ENCODE results near the gene KPNA2.
A peak's percentile ranks its signal among the peaks of the same experiment; 100 is the strongest.
"Not testable (repeated sequence)": the region's sequence is repeated elsewhere in the genome, so short reads cannot be mapped to it uniquely, and the experiment has no call there.

KPNA2 gene

GRCh38 chr17:68057531-68057952 is 22.0 kb downstream of the KPNA2 start:
- DNase-seq (ENCODE audit: low spot score), result peak; percentile 45

GRCh38 chr17:68060336-68060735 is 24.8 kb downstream of the KPNA2 start:
- no peak for DNase-seq (ENCODE audit: low spot score)

GRCh38 chr17:68061512-68062313 is 26.2 kb downstream of the KPNA2 start:
- DNase-seq (ENCODE audit: low spot score), result no peak

- not testable (repeated sequence) for DNase-seq (ENCODE audit: low spot score)
These were observed 29.8 kb downstream of the KPNA2 start for GRCh38 chr17:68065366-68065765.

- not testable (repeated sequence) for DNase-seq (ENCODE audit: low spot score)
These were observed 33.0 kb downstream of the KPNA2 start for GRCh38 chr17:68068512-68068911.

- not testable (repeated sequence) for DNase-seq (ENCODE audit: low spot score)
These were observed 35.3 kb downstream of the KPNA2 start for GRCh38 chr17:68070582-68071444.

- no peak for DNase-seq (ENCODE audit: low spot score)
These were observed 38.7 kb downstream of the KPNA2 start for GRCh38 chr17:68074279-68074678.

- not testable (repeated sequence) for DNase-seq (ENCODE audit: low spot score)
These were observed 40.5 kb downstream of the KPNA2 start for GRCh38 chr17:68075953-68076607.

- not testable (repeated sequence) for DNase-seq (ENCODE audit: low spot score)
These were observed 42.0 kb downstream of the KPNA2 start for GRCh38 chr17:68077498-68077897.

- no peak for DNase-seq (ENCODE audit: low spot score)
These were observed 45.0 kb downstream of the KPNA2 start for GRCh38 chr17:68080411-68081150.

GRCh38 chr17:68081305-68082265 is 46.0 kb downstream of the KPNA2 start:
- DNase-seq (ENCODE audit: low spot score), result not testable (repeated sequence)

GRCh38 chr17:68085771-68086381 is 50.3 kb downstream of the KPNA2 start:
- DNase-seq (ENCODE audit: low spot score), result no peak

- not testable (repeated sequence) for DNase-seq (ENCODE audit: low spot score)
These were observed 51.1 kb downstream of the KPNA2 start for GRCh38 chr17:68086666-68087065.

GRCh38 chr17:68087131-68087623 is 51.6 kb downstream of the KPNA2 start:
- DNase-seq (ENCODE audit: low spot score), result not testable (repeated sequence)

GRCh38 chr17:68087851-68088250 is 52.3 kb downstream of the KPNA2 start:
- DNase-seq (ENCODE audit: low spot score), result no peak

- no peak for DNase-seq (ENCODE audit: low spot score)
These were observed 54.3 kb downstream of the KPNA2 start for GRCh38 chr17:68089881-68090280.

GRCh38 chr17:68094481-68095078 is 59.0 kb downstream of the KPNA2 start:
- no peak for DNase-seq (ENCODE audit: low spot score)

- no peak for DNase-seq (ENCODE audit: low spot score)
These were observed 59.8 kb downstream of the KPNA2 start for GRCh38 chr17:68095205-68095811.

- DNase-seq (ENCODE audit: low spot score), result no peak
These were observed 60.6 kb downstream of the KPNA2 start for GRCh38 chr17:68096111-68096510.
